NT2/D1 (cell line): ENCODE results near the gene MYD88.

Experiments
- YY1 ChIP-seq: IDR thresholded peaks from 2 replicates; pipeline ENCODE4 v1.6.1; 2011; ENCODE audit not compliant: insufficient read length, insufficient read depth
- ZNF274 ChIP-seq: IDR thresholded peaks from 2 replicates; pipeline ENCODE4 v1.6.1; 2011; ENCODE audit warnings: mild to moderate bottlenecking, low read depth, low read length

DNA sequence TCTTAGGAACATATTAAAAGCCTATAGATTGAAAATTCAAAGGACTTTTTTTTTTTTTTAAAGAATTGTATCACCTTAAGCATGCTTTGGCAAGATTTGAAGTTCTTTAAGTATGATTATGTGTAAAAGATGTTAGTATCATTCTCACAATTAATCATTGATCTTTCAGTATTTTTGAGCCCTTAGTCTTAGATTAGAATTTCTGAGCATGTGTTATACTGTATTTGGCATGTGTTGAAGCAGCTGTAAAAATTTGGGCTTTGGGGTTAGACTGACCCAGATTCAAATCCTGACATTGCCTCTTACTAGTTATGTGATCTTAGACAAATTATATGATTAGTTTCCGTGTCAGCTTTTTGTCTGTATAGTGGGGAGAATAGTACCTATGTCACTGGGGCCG, 33.2 kb downstream of the MYD88 start:
- TF ChIP-seq ZNF274, result no peak
- no peak for TF ChIP-seq YY1
